ENCODE data around the gene UBE4A. TPM values are rescaled to one million over a fixed set of nuclear protein-coding genes. Genes with fewer than 3 reads are reported as not detected.

UBE4A gene
- total RNA-seq, 2 donors from 2014 or later = 50.2 to 57.9 TPM

- no peaks in the 10 kb centered on the region for H3K27me3 ChIP-seq (replicated peaks; ENCODE audit: insufficient read depth)
- no peaks in the 10 kb centered on the region for H3K9me3 ChIP-seq
- H3K4me3 ChIP-seq = no peak overlapping the region
- 96% methylated on average over 3 of the region's 3 CpGs for WGBS
- DNase-seq (ENCODE audit: low spot score) = no peak
- no peak for TF ChIP-seq POLR2A (IDR thresholded peaks at IDR 0.05)
- TF ChIP-seq POLR2AphosphoS5 (IDR thresholded peaks at IDR 0.05) = no peak
- no peak for TF ChIP-seq CTCF (IDR thresholded peaks at IDR 0.05)
- H3K27ac ChIP-seq = no peak overlapping the region
- no peaks in the 10 kb centered on the region for H3K36me3 ChIP-seq
- no peaks in the 10 kb centered on the region for H3K4me1 ChIP-seq (replicated peaks)
- intact Hi-C loops (cut with DNase I) = no loop called here
Observed at GRCh38 chr11:118341261-118341660, 18.1 kb upstream of the UBE4A start.

GRCh38 chr11:118341815-118342489, 17.4 kb upstream of the UBE4A start:
- 90% methylated on average over 5 of the region's 5 CpGs for WGBS
- Histone ChIP-seq H3K9me3 (no peaks in the 10 kb centered on the region), H3K36me3 (no peaks in the 10 kb centered on the region), H3K27me3 (replicated peaks; ENCODE audit: insufficient read depth) (no peaks in the 10 kb centered on the region), H3K4me3 (no peak overlapping the region), H3K27ac (no peak overlapping the region), H3K4me1 (replicated peaks) (no peaks in the 10 kb centered on the region)
- no peak for TF ChIP-seq POLR2AphosphoS5 (IDR thresholded peaks at IDR 0.05)
- no peak for TF ChIP-seq POLR2A (IDR thresholded peaks at IDR 0.05)
- no peak for TF ChIP-seq CTCF (IDR thresholded peaks at IDR 0.05)
- no peak for DNase-seq (ENCODE audit: low spot score)
- intact Hi-C loops (cut with DNase I) = no loop called here

GRCh38 chr11:118342503-118343161, 16.8 kb upstream of the UBE4A start, which contains the start of gene CD3D:
CD3D (minus strand) TSS chr11:118342705; CDS start chr11:118342607, 98 bp downstream.
- H3K36me3 ChIP-seq = no peaks in the 10 kb centered on the region
- H3K9me3 ChIP-seq = no peaks in the 10 kb centered on the region
- H3K4me3 ChIP-seq = no peak within 1 kb of the TSS
- intact Hi-C loops (cut with DNase I) = no loop called here
- TF ChIP-seq POLR2AphosphoS5 (IDR thresholded peaks at IDR 0.05) (no peak), CTCF (IDR thresholded peaks at IDR 0.05) (no peak), POLR2A (IDR thresholded peaks at IDR 0.05) (no peak)
- no peak within 1 kb of the TSS for H3K27ac ChIP-seq
- WGBS = 85% methylated on average over 13 of the region's 13 CpGs
- no peak for DNase-seq (ENCODE audit: low spot score)
- H3K27me3 ChIP-seq (replicated peaks; ENCODE audit: insufficient read depth) = no peaks in the 10 kb centered on the region
- no peaks in the 10 kb centered on the region for H3K4me1 ChIP-seq (replicated peaks)

GRCh38 chr11:118343248-118343647, 16.2 kb upstream of the UBE4A start:
- no peak overlapping the region for H3K4me3 ChIP-seq
- H3K27ac ChIP-seq = no peak overlapping the region
- 86% methylated on average over 9 of the region's 9 CpGs for WGBS
- no peak for TF ChIP-seq POLR2AphosphoS5 (IDR thresholded peaks at IDR 0.05)
- no peak for TF ChIP-seq CTCF (IDR thresholded peaks at IDR 0.05)
- TF ChIP-seq POLR2A (IDR thresholded peaks at IDR 0.05) = no peak
- intact Hi-C loops (cut with DNase I) = no loop called here
- DNase-seq (ENCODE audit: low spot score) = no peak
- no peaks in the 10 kb centered on the region for H3K36me3 ChIP-seq
- no peaks in the 10 kb centered on the region for H3K9me3 ChIP-seq
- no peaks in the 10 kb centered on the region for H3K4me1 ChIP-seq (replicated peaks)
- no peaks in the 10 kb centered on the region for H3K27me3 ChIP-seq (replicated peaks; ENCODE audit: insufficient read depth)
